COLO829 (cell line): Measurements from ENCODE around the gene RPP40.
"Not testable (repeated sequence)": the region's sequence is repeated elsewhere in the genome, so short reads cannot be mapped to it uniquely, and the experiment has no call there.

Experiments used
- DNase-seq: peaks from one replicate; pipeline ENCODE4 v3.0.0; 2012; ENCODE audit warnings: low spot score

RPP40 gene

GRCh38 chr6:5003604-5004372 lies at the start of gene RPP40:
Gene RPP40, minus strand, starts transcription at chr6:5004037. Its CDS starts 35 bp downstream, at chr6:5004002.
- DNase-seq: peak; percentile 97

- no peak for DNase-seq
These were observed 49.2 kb upstream of the RPP40 start for GRCh38 chr6:5053038-5053437.

- DNase-seq: no peak
These were observed 47.6 kb upstream of the RPP40 start for GRCh38 chr6:5051394-5051793.

- no peak for DNase-seq
These were observed 46.2 kb upstream of the RPP40 start for GRCh38 chr6:5050009-5050408.

- DNase-seq: no peak
These were observed 42.6 kb upstream of the RPP40 start for GRCh38 chr6:5046430-5046829.

GRCh38 chr6:5045416-5045815 lies 41.6 kb upstream of the RPP40 start:
- DNase-seq: no peak

- DNase-seq: no peak
These were observed 41.0 kb upstream of the RPP40 start for GRCh38 chr6:5044866-5045265.

GRCh38 chr6:5042436-5042835 lies 38.6 kb upstream of the RPP40 start:
- no peak for DNase-seq

- no peak for DNase-seq
These were observed 38.1 kb upstream of the RPP40 start for GRCh38 chr6:5041955-5042354.

GRCh38 chr6:5036269-5036668 lies 32.4 kb upstream of the RPP40 start:
- no peak for DNase-seq

- DNase-seq: no peak
These were observed 30.9 kb upstream of the RPP40 start for GRCh38 chr6:5034736-5035135.

GRCh38 chr6:5034328-5034727 lies 30.5 kb upstream of the RPP40 start:
- DNase-seq: no peak

GRCh38 chr6:5033214-5033904 lies 29.5 kb upstream of the RPP40 start:
- not testable (repeated sequence) for DNase-seq

GRCh38 chr6:5032706-5033105 lies 28.9 kb upstream of the RPP40 start:
- DNase-seq: not testable (repeated sequence)

GRCh38 chr6:5031150-5031549 lies 27.3 kb upstream of the RPP40 start:
- no peak for DNase-seq

- DNase-seq: peak; percentile 90
These were observed 26.8 kb upstream of the RPP40 start for GRCh38 chr6:5030596-5031136.

- no peak for DNase-seq
These were observed 25.8 kb upstream of the RPP40 start for GRCh38 chr6:5029609-5030008.

- peak; percentile 29 for DNase-seq
These were observed 25.1 kb upstream of the RPP40 start for GRCh38 chr6:5028921-5029320.

- no peak for DNase-seq
These were observed 24.5 kb upstream of the RPP40 start for GRCh38 chr6:5028301-5028700.

- no peak for DNase-seq
These were observed 22.3 kb upstream of the RPP40 start for GRCh38 chr6:5025911-5026819.

- DNase-seq: no peak
These were observed 20.1 kb upstream of the RPP40 start for GRCh38 chr6:5023923-5024322.

GRCh38 chr6:5020142-5020541 lies 16.3 kb upstream of the RPP40 start:
- DNase-seq: no peak
